Stimulated activated CD8-positive, alpha-beta memory T cell treated with anti-CD3 and anti-CD28 coated beads, Interleukin-15, amount 100 ng/mL, for 1 hour (primary cell): ENCODE results near the gene RHOBTB1.
"Not testable (repeated sequence)": the region's sequence is repeated elsewhere in the genome, so short reads cannot be mapped to it uniquely, and the experiment has no call there.

Source experiments
- DNase-seq: peaks from one replicate; pipeline ENCODE4 v3.0.0-alpha.2; 2020; ENCODE audit warnings: low read depth

The RHOBTB1 gene

GRCh38 chr10:60906825-60907224, 37.2 kb downstream of the RHOBTB1 start:
- DNase-seq = not testable (repeated sequence)

GRCh38 chr10:60906411-60906810, 37.6 kb downstream of the RHOBTB1 start:
- no peak for DNase-seq

- no peak for DNase-seq
Observed at GRCh38 chr10:60905580-60905979, 38.4 kb downstream of the RHOBTB1 start.

- DNase-seq = no peak
Observed at GRCh38 chr10:60903096-60903495, 40.9 kb downstream of the RHOBTB1 start.

- DNase-seq = no peak
Observed at GRCh38 chr10:60901561-60902235, 42.3 kb downstream of the RHOBTB1 start.

GRCh38 chr10:60899266-60899665, 44.7 kb downstream of the RHOBTB1 start:
- no peak for DNase-seq

- no peak for DNase-seq
Observed at GRCh38 chr10:60898321-60898720, 45.7 kb downstream of the RHOBTB1 start.

- DNase-seq = no peak
Observed at GRCh38 chr10:60896810-60897209, 47.2 kb downstream of the RHOBTB1 start.

- no peak for DNase-seq
Observed at GRCh38 chr10:60896033-60896432, 48.0 kb downstream of the RHOBTB1 start.

GRCh38 chr10:60894786-60895185, 49.2 kb downstream of the RHOBTB1 start:
- no peak for DNase-seq

- no peak for DNase-seq
Observed at GRCh38 chr10:60893231-60893630, 50.8 kb downstream of the RHOBTB1 start.

- DNase-seq = no peak
Observed at GRCh38 chr10:60892571-60892970, 51.4 kb downstream of the RHOBTB1 start.

- DNase-seq = no peak
Observed at GRCh38 chr10:60890811-60891210, 53.2 kb downstream of the RHOBTB1 start.

GRCh38 chr10:60883187-60883586, 60.8 kb downstream of the RHOBTB1 start:
- DNase-seq = no peak

- DNase-seq = no peak
Observed at GRCh38 chr10:60878224-60878623, 65.8 kb downstream of the RHOBTB1 start.

- no peak for DNase-seq
Observed at GRCh38 chr10:60877777-60878120, 66.2 kb downstream of the RHOBTB1 start.

- DNase-seq = no peak
Observed at GRCh38 chr10:60877061-60877776, 66.8 kb downstream of the RHOBTB1 start.

- DNase-seq = no peak
Observed at GRCh38 chr10:60873758-60874157, 70.2 kb downstream of the RHOBTB1 start.

- no peak for DNase-seq
Observed at GRCh38 chr10:60872451-60872850, 71.5 kb downstream of the RHOBTB1 start.

- DNase-seq = no peak
Observed at GRCh38 chr10:60871215-60871614, 72.8 kb downstream of the RHOBTB1 start.

- no peak for DNase-seq
Observed at GRCh38 chr10:60870803-60871202, 73.2 kb downstream of the RHOBTB1 start.

- DNase-seq = no peak
Observed at GRCh38 chr10:60870416-60870728, 73.6 kb downstream of the RHOBTB1 start.

GRCh38 chr10:60869652-60870415, 74.2 kb downstream of the RHOBTB1 start:
- DNase-seq = no peak
